Measurements from ENCODE around the gene CHML.

GRCh38 chr1:241591736-241592135, 48.4 kb downstream of the CHML start:
- TF ChIP-seq CTCF (IDR thresholded peaks at IDR 0.05) (no peak), POLR2AphosphoS5 (IDR thresholded peaks at IDR 0.05; ENCODE audit: insufficient read depth in 1 of 2, low read depth in 1 of 2) (no peak)

All from vagina (tissue), 2 donors.